GM18505 (cell line): ENCODE measurements around the gene SCLY.

Experiments used
- ATAC-seq: cut with Tn5 transposase; IDR thresholded peaks from one replicate; pipeline ENCODE4 v1.9.1; 2021; ENCODE audit not compliant: unreplicated experiment
- POLR2A ChIP-seq: IDR thresholded peaks from 4 replicates; pipeline ENCODE4 v1.6.1; 2011; ENCODE audit warnings: borderline replicate concordance; ENCODE audit not compliant: insufficient read depth, insufficient read length; ENCODE audit errors: extremely low read depth

SCLY gene

GRCh38 chr2:238121511-238122286 lies 60.9 kb downstream of the SCLY start:
- no peak for TF ChIP-seq POLR2A
- no peak for ATAC-seq

- no peak for TF ChIP-seq POLR2A
- ATAC-seq, result no peak
Observed at GRCh38 chr2:238122287-238123217, 61.8 kb downstream of the SCLY start.

- TF ChIP-seq POLR2A, result no peak
- ATAC-seq, result no peak
Observed at GRCh38 chr2:238123218-238123971, 62.6 kb downstream of the SCLY start.

GRCh38 chr2:238123991-238124470 lies 63.2 kb downstream of the SCLY start:
- TF ChIP-seq POLR2A, result no peak
- no peak for ATAC-seq

DNA sequence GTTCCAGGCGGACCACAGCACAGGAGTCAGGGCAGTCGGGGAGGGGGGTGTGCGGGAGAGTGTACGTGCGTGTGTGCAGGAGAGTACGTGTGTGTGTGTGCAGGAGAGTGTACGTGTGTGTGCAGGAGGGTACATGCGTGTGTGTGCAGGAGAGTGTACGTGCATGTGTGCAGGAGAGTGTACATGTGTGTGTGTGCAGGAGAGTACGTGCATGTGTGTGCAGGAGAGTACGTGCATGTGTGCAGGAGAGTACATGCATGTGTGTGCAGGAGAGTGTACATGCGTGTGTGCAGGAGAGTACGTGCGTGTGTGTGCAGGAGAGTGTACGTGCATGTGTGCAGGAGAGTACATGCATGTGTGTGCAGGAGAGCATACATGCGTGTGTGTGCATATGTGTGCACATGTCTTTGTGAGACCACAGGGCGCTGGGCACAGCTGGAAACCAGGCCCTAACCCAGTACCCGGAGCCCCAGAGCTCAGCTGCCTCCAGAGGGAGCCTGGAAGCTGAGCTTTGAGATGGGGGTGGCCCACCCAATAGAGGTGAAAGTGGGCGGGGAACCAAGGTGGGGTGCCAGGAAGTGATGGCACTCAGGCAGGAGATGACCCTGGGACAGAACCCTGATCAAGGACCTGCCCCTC lies 63.8 kb downstream of the SCLY start:
- no peak for ATAC-seq
- no peak for TF ChIP-seq POLR2A

DNA sequence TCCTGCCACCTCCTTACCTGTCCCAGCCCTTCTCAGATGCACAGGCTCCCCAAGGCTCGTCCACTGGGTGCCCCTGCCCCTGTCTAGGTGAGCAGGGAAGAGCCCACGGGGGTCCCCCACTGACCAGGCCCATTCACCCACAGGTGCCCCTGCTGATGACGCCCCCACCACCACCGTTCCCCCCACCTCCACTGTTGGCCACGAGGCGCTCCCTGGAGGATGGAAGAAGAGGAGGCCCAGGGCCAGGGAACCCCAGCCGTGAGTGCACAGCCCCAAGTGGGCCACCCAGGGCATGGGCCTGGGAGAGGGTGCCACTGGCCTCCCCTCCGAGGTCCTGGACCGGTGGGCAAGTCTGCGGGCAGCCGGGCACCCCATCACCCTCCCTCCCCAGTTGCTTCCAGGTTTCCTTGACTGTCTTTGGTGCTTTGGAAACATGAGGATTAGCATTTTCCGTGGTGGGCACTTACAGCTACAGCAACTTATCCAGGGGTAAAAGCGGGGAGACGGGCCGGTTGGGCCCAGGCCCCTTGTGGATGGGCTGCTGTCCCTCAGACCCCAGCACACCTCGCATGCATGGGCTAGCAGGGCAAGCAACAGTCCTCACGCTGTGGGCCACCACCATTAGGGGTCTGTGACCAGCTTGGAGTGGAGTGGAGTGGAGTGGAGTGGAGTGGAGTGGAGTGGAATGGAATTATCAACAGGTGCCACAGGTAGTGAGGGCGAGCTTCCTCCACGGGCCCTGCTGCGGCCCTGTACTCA lies 64.5 kb downstream of the SCLY start:
- ATAC-seq, result no peak
- TF ChIP-seq POLR2A, result no peak

- TF ChIP-seq POLR2A, result no peak
- no peak for ATAC-seq
Observed at GRCh38 chr2:238126338-238126737, 65.5 kb downstream of the SCLY start.

DNA sequence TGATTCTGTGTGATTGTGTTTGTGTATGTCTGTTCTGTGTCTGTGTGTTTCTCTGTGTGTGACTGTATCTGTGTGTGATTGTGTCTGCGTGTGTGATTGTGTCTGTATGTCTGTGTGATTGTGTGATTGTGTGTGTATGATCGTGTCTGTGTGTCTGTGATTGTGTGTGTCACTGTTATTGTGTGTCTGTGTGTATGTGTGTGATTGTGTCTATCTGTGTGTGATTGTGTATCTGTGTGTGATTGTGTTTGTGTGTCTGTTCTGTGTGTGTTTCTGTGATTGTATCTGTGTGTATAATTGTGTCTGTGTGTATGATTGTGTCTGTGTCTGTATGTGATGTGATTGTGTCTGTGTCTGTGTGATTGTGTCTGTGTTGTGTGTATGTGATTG lies 66.0 kb downstream of the SCLY start:
- no peak for ATAC-seq
- TF ChIP-seq POLR2A, result no peak

DNA sequence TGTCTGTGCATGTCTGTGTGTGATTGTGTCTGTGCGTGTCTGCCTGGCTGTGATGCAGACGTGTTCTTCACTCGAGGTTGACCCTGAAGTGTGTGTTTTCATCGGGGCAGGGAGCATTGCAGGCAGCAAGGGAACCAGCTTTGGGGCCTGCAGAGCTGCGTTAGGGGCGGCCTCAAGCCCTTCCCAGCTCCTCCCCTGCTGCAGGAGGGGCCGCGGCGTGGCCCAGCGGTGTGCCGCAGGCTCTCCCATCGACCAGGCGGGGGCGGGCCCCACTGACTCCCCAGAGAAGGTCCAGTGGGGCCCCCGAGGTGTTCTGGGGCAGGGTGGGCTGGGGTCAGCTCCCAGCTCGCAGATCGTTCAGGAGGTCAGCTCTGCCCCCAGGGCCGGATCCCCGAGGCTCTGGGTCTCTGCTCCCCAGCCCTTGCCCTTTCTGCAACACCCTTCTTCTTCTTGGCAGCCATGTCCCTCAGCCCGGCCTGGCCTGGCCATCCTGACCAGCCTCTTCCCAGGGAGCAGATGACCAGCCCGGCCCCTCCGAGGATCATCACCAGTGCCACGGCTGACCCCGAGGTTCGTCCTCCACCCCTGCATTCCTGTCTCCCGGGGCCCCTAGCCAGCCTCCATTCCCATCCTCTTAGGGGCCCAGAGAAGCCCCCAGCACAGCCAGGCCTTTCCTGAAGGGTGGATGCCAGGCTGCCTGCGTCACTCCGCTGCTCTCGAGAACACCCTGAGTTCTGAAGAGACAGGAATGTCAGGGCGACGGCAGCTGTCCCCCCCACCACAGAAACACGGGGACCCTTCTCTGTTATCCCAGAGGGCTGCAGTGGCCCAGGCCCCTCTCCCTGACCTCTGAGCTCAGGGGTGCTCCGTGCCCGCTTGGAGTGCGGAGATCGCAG lies 66.6 kb downstream of the SCLY start:
- TF ChIP-seq POLR2A, result no peak
- ATAC-seq, result no peak

- no peak for TF ChIP-seq POLR2A
- ATAC-seq, result no peak
Observed at GRCh38 chr2:238128061-238128440, 67.2 kb downstream of the SCLY start.

GRCh38 chr2:238128534-238129001 lies 67.8 kb downstream of the SCLY start:
- ATAC-seq, result no peak
- TF ChIP-seq POLR2A, result no peak
